NCI-H187 treated with DMSO at 0.1 percent for 48 hours (cell line): Measurements from ENCODE around the gene ACSL3.

Source experiments
- DNase-seq: peaks from one replicate; lab custom pipeline; 2025; lab: John Stamatoyannopoulos, UW

Gene ACSL3

DNA sequence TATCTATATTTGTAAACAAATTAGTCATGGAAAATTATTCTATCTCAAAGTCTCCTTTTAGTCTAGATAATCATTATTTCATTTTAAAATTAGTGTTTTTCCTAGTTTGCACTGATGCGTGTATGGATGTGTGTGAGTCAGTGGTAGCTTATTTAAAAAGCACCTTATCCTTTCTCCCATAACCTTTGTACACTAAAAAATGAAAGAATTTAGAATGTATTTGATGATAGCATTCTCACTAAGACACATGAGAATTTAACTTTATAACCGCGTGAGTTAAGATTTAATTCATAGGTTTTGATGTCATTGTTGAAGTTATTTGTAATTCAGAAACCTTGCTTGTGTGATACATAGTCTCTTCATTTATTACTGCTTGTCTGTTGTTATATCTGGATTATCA, 81.7 kb downstream of the ACSL3 start:
- DNase-seq = no peak

DNA sequence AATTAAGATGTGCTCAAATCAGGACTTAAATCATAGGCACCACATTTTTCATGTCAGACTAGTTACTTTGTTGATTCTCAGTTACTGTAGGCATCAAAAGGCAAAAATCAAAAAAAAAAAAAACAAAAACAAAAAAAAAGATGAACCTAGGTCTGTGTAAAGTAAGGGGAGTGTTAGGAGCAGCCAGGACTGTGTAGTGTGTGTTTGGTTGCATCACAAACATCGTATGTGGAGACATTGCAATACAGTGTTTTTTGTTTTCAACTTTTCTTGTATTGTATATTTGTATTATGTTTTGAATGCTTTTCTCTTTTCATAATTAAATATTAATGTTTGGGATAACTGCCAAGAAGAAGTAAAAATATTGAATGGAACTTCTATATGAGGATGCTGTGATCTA, 82.1 kb downstream of the ACSL3 start:
- DNase-seq = no peak

DNA sequence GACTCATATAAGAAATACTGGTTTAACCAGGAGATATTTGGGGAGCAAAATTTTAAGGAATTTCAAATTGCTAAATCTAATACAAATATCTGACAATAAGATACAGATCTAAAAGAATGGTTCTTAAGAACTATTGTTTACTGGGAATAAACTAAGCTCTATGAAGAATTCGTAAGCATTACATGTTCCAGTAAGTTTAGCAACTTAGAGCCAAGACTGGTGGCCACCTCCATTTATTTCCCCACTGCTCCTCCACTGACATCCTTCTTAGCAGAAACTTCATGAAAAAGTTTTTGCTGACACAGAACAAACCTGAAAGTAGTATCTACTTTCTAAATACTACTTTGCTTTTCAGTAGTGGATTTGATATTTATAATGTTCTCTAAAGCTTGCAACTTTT, 83.0 kb downstream of the ACSL3 start:
- no peak for DNase-seq

DNA sequence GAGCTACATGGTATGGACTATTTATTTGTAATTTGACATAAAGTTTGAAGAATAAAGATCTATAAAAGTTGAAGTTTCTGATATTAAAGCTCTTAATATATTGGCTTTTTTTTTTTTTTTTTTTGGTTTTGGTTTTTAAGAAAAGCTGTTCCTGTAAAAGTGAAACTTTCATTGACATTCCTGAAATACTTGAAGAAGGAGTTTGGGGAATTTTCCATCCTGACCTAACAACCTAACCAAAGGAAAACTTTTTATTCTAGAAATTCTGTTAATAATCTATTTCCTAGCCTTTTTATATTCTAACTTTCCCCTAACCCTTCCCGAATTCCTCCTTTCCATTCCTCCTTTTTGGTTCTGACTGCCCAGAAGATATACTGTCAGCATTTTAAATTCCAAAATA, 83.7 kb downstream of the ACSL3 start:
- no peak for DNase-seq

DNA sequence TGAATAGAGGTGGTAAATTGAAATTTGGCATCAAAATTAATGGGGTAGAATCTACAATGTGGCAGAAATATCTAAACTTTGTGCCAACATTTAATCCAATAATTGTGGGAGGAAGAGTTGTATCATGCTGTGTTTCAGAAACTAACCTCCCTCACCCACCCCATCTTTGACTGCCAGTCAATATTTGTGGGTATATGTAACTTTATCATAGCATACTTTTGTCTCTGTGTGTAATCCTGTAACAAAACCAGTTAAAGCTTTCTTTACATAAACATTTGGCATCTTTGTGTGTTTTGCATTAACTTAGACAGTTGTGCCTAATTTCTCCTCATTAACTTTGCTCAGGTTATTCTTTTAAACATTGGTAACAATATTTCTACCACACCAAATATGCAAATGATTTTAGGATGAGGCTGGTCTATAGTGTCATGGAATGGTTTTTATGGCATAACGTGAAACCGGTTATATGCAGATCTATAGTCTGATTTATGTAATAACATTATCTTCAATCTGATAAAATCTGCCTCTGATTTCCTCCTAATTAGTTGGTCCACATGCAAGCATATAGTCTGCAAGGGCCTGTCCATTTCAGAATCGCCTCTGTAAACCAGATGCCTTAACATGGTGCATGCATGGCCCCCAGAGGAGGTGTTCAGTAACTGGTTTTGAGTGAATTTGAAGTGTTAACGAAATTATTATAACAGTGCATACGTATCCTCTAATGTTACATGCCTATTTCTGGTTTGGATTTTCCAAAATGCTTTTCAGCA, 84.3 kb downstream of the ACSL3 start:
- DNase-seq = no peak

DNA sequence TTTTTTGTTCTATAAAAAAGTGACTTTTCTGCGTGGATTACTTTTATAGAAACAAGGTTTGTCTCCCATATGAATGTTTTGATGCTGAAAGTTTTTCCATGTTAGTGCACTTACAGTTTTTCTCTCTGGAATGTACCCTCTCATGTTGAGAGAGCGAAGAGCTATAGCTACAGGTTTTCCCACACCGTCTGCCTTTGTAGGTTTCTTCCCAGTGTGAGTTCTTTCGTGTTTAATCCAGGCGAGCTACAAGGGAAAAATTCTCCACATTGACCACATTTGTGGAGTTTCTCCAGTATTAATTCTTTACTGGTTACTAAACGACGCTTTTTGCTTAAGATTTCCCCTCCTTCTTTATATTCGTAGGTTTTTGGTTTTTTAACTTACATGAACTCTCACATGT, 85.1 kb downstream of the ACSL3 start:
- no peak for DNase-seq

DNA sequence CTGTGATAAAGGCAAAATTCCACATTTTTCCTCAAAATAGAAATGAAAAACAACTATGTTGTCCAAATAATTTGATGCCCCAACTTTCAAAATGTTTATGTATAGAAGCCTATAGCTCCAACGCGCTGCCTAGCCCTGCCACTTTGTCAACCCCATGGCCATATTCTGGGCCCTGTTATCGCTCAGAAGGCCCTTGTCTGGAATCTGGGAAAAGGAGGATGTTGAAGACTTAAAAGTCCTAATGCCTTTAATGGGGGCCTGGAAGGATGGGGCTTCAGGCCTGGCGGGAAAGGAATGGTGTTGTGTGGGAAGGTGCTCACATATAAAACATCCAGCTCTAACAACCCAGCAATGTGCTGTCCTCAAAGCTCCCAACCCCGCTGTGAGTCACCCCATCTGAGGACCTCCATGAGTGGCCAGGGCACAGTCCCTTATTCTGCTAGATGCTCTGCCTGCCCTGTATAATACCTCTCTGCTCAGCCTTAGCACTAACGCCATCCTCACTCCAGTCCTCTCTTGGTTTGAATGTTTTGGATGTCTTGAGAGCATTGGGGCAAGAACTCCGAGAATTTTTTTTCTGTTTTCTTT, 86.0 kb downstream of the ACSL3 start:
- no peak for DNase-seq

DNA sequence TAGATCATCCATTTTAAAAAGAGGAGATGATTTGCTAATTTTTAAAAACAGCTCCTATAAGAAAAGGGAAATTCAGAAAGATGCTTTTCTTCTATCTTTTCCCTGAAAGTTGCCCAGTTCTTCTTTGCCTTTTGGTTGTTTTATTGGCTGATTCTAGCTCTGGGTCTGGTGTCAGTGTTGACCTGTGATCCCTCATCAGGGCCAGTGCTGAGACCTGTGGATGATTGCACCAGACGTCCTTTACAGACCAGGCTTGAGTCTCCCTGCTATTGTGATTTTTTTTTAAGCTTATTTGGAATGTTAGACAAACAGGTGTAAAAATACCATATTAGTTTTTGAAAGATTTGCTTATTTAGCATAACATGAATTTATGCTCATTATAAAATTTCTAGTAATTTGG, 88.2 kb downstream of the ACSL3 start:
- DNase-seq = no peak

DNA sequence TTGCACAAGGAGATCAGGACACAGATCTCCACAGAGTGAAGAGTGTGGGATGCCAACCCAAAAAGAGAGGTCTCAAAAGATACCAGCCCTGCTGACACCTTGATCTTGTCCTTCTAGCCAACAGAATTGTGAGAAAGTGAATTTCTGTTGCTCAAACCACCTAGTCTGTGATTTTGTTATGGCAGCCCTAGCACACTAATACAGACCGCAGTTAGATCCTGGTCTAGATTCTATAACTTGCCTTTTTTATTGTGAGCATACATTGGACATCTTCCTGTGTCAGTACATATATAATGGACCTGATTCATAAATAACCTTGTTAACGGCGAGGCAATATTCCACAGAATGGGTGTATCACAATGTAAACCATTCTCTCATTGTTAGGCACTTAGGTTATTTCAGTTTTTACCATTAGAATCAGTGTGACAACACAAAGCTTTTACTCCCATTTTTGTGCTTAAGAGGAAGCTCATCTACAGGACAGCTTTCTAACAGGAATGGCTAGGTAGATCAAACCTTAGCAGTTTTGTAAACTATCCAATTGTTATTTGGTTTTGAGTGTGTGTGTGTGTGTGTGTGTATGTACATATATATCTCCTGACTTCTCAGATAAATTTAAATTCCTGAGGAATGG, 89.0 kb downstream of the ACSL3 start:
- DNase-seq = no peak

DNA sequence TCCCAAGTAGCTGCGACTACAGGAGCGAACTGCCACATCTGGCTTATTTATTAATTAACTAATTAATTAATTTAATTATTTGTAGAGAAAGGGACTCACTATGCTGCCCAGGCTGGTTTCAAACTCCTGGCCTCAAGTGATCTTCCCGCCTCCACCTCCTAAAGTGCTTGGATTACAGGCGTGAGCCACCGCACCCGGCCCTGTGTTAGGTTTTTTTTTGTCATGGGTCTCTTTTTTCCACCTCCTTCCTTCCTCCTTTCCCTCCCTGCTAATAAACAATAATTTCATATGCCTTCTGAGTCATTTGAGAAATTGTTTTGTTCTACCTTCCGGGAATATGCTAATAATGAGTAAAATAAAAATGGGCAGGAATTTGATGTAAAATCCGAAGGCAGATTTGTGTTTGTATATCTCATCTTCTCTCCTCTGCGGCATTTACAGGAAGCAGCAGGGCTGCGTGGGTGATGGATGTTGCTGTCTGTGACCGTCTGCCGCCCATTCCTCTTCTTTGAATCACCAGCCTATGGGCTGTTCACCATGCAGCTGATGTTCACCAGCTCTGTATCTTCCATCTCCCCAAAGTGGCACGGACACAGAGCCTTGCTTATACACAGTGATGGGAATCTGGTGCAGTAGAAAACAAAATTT, 89.9 kb downstream of the ACSL3 start:
- DNase-seq = no peak

DNA sequence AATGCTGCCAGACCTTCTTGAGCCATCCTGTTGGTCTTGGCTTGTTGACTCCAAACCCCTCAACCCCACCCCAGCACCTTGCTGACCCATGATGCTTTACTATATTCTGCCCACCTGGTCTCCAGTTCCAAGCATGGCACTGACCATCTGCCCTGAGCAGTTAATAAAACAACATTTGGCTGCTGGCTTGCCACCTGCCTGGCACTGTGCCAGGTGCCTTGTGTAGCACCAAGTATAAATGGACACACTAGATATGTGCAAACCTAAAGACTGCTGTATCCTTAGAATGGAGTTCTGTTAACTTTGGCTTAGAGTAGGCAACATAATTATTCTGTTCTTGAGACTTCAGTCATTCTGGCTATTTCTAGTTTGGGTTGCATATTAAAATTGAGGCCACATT, 91.4 kb downstream of the ACSL3 start:
- DNase-seq = no peak

DNA sequence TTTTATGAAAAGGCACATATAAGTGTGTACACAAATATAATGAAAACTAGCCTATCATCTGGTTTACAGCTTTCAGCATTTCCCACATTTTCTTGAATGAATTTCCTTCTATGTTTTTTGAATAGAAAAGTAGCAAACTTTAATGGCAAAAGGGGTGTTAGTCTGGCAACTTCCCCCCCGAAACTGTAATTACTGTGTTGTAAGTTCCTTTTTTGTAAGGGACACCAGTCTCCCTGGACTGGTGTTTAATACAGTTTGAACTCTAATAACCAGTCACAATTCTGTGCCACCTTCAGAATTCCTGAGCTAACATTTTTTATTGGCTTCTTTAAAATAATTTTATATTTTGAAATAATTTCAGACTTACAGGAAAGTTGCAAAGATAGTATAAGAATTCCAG, 94.2 kb downstream of the ACSL3 start:
- DNase-seq = no peak

DNA sequence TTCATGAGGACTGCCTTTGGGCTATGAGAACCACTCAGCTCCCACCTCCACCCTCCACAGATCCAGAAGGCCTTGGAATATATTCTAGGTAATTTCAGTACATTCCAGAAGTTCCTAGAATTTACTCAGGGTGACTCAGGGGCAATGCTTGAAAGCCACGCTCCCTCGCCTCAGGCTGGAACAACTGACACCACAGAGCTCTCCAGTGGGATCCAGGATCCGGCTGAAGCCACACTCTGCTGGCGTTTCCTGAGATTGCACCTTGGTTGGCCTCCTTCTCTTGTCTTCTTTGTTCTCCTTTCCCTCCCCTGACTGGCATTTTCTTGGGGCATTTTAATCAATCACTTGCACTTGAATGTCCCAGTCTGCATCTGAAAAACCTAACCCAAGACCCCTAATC, 98.5 kb downstream of the ACSL3 start:
- DNase-seq = no peak

DNA sequence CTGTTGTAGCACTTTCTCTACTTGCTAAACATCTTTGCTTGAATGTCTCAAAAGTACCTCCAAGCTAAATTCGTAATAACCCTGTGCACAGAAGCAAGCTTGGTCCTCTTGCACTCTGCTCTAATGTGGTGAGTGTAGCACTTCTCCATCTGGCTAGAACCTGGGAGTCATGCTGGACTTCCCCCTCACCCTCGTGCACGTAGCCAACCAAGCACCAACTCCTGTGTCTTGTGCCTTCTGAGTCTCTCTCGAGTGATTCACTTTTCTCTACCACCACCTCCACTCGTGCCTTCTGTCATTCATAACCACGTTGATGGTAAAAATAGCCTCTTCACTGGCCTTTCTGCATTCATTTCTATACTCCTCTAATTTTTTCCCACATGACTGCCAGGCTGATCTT, 99.3 kb downstream of the ACSL3 start:
- no peak for DNase-seq

DNA sequence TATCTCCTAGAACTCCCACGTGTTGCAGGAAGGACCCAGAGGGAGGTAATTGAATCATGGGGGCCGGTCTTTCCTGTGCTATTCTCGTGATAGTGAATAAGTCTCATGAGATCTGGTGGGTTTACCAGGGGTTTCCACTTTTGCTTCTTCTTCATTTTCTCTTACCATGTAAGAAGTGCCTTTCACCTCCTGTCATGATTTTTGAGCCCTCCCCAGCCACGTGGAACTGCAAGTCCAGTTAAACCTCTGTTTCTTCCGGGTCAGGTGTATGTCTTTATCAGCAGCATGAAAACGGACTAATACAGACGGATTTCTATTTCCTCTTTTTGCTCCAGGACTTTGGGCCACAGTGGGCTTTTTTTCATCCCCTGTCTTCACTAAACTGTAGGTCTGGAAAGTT, 102.8 kb downstream of the ACSL3 start:
- no peak for DNase-seq

DNA sequence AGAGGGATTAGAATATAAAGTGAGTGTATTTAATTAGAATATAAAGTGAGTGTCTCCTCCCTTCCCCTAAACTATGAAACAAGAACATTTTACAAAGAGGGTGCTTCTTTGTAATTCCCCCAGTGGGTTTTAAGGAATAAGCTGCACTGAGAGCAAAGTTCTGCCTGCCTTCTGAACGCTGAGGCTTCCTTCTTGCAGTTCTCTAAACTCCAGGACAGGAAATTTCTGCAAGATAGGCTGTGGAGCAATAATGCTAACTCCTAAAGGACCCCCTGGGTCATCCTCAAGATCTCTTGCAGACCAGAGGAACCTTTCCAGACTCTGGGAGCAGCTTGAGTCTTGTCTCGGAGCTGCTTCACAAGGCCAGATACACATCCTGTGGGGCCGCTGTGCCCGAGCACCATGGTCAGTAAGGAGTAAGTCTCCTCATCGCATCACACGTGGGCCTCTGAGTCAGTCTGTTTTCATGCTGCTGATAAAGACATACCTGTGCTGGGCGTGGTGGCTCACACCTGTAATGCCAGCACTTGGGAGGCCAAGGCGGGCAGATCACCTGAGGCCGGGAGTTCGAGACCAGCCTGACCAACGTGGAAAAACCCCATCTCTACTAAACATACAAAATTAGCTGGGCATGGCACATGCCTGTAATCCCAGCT, 103.7 kb downstream of the ACSL3 start:
- no peak for DNase-seq

DNA sequence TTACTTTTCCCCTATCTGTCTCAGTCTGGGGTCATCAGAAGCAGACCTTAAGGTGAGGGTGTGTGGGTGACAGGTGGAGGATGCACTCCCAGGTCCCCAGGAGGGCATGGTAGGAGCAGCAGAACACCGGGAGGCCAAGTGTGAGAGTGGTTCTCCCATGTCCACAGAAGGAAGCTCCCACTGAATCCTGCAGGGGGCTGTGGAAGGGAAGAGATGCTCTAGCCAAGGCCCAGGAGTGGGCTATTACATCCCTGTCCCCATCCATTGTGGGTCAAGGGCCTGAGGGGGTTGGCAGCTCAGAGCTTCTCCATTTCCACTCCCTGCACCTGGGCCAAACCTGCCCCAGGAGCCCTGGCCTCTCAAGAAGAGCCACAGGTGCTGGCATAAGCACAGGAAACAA, 104.7 kb downstream of the ACSL3 start:
- no peak for DNase-seq

DNA sequence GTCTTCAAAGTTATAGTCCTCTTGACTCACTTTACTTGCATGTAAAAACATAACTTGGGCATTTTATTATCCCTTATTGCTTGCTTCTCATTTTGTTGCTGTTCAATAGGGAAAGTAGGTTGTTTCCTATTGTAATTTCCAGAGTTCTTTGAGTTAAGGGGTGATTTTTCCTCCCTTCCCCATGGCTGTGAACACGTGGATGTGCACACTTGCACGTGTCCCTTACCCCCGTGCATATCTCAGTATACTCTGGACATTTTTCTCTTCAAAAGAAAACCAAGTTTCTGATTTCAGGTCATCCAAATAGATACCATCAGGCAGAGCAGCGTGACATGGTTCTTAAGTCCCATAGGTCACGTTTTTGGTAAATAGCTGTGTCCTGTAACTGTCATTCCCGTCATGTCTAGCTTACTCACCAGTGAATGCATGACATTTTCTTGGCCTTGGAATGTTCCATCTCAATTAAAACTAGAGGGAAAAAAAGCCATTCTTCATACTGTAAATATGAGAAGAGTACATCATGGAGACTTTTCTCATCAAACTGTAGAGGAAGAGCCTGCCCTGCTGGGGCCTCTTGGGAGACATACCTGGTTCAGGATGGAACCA, 107.8 kb downstream of the ACSL3 start:
- no peak for DNase-seq

DNA sequence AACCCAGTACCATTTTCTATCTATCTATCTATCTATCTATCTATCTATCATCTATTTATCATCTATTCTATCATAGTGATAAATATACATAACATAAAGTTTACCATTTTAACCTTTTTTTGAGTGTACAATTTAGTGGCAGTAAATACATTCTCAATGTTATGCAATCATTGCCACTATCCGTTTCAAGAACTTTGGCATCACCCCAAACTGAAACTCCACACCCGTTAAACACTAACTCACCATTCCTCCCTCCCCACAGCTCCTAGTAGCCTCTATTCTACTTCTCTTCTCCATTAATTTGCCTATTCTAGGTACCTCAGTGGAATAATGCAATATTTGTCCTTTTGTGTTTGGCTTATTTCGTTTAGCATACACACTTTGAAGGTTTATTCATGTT, 108.7 kb downstream of the ACSL3 start:
- no peak for DNase-seq

DNA sequence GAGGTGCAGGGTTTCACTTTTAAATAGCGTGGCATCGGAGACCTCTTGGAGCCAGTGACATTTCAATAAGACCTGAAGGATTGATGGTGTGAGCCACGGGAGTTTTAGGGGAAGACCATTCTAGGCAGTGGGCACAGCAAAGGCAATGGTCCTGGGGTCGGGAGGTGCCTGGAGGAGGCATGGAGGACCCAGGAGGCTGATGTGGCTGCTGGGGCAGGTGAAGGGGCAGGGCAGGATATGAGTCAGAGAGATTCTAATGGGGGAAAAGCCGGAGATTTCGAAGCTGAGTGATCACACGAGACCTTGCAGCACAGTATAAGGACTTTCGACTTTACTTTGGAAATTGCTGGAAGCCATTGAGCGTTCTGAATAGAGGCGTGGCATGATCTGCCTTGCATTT, 111.6 kb downstream of the ACSL3 start:
- DNase-seq = no peak

DNA sequence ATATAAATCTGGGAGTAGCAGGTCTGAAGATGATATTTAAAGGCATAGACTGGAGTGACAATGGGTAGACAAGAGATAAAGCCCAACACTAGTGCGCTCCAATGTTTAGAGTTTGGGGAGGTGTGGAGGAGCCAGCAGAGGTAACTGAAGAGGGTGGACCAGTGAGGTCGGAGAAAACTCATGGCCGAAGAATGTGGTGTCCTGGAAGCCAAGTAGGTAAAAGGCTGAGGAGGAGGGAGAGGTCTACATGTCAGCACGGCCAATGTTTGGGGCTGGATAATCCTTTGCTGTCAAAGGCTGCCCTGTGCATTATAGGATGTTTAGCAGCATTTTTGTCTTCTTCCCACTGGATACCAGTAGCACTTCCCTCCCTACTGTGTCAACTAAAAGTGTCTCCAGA, 112.4 kb downstream of the ACSL3 start:
- DNase-seq = no peak

DNA sequence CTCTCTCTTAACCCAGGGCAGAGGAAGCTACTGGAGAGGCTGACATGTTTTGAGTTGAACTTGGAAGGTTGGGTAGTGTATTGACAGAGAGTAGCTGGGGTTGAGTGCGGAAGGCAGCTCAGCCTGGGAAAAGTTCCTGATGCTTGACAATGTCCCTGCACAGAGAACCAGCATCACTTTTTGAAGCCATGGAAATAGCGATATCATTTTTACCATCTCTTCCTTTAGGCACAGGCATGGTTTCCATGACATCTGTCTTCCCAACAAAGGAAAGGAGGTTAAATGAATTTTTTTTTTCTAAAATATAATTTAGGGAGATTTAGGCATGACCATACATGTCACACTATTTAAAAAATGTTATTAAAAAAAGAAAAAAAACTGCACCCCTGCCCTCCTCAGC, 112.9 kb downstream of the ACSL3 start:
- DNase-seq = no peak
